Measurements from ENCODE around the gene TBC1D24.

Gene TBC1D24

GRCh38 chr16:2531371-2531695 lies 56.4 kb downstream of the TBC1D24 start, which contains the start of gene CEMP1:
Gene CEMP1 (minus strand): TSS chr16:2531408. CDS start chr16:2531073, 335 bp downstream.
- Histone ChIP-seq H2BK15ac (ENCODE audit: low read length) (peak within 1 kb of the TSS; percentile 85), H3K27me3 (ENCODE audit: control insufficient read depth in 3 of 3, insufficient read depth in 3 of 3, low read depth in 1 of 3, low read length in 3 of 3) (peaks cover 0 to 2% (median 0%) of the 10 kb centered on the region in 3 experiments), H2BK5ac (ENCODE audit: low read length) (peak within 1 kb of the TSS; percentile 95), H3K4me1 (ENCODE audit: control insufficient read depth in 2 of 2, insufficient read depth in 1 of 2, low read depth in 1 of 2, low read length in 2 of 2) (peaks cover 6 to 18% of the 10 kb centered on the region in 2 donors), H3K14ac (ENCODE audit: low read length) (peak within 1 kb of the TSS; percentile 97), H3K27ac (replicated peaks; ENCODE audit: low read length) (peak within 1 kb of the TSS; percentile 49), H2AFZ (ENCODE audit: low read length) (peak within 1 kb of the TSS; percentile 84), H4K8ac (ENCODE audit: low read depth, low read length) (peak within 1 kb of the TSS; percentile 23), H3K4me3 (ENCODE audit: low read length in 2 of 2) (peak within 1 kb of the TSS; percentile 53 to 85), H3K9me3 (replicated peaks in 1 of 2; ENCODE audit: control insufficient read depth in 2 of 2, insufficient read depth in 1 of 2, low read depth in 1 of 2, low read length in 2 of 2) (no peaks in the 10 kb centered on the region), H2BK120ac (ENCODE audit: low read depth, low read length) (no peak within 1 kb of the TSS), H4K91ac (ENCODE audit: low read depth, low read length, poor library complexity) (no peak within 1 kb of the TSS), H2BK12ac (ENCODE audit: low read length) (peak within 1 kb of the TSS; percentile 84), H3K36me3 (replicated peaks in 1 of 2; ENCODE audit: control insufficient read depth in 2 of 2, insufficient read depth in 2 of 2, low read length in 2 of 2) (peaks cover 12 to 25% of the 10 kb centered on the region in 2 donors), H3K23ac (ENCODE audit: low read depth, low read length, poor library complexity) (peak within 1 kb of the TSS; percentile 99), H3K9ac (ENCODE audit: low read depth, low read length, poor library complexity) (peak within 1 kb of the TSS; percentile 92), H3K18ac (ENCODE audit: low read length) (peak within 1 kb of the TSS; percentile 95), H3K4me2 (ENCODE audit: insufficient read depth, low read length, poor library complexity, severe bottlenecking) (peak within 1 kb of the TSS; percentile 96), H3K4ac (ENCODE audit: low read length) (peak within 1 kb of the TSS; percentile 84), H2AK5ac (ENCODE audit: low read depth, low read length) (peak within 1 kb of the TSS; percentile 92), H3K79me1 (ENCODE audit: low read depth, low read length) (peaks cover 7% of the 10 kb centered on the region)
- no peak for DNase-seq (ENCODE audit: low spot score)
- no CpG with 5 or more reads among the region's 11 CpGs for WGBS, 2 donors (ENCODE audit: extremely low coverage in 2 of 2, insufficient read length in 2 of 2, insufficient replicate concordance in 1 of 2)

- Histone ChIP-seq H3K79me1 (ENCODE audit: low read depth, low read length) (peaks cover 7% of the 10 kb centered on the region), H3K9ac (ENCODE audit: low read depth, low read length, poor library complexity) (peak overlapping the region; percentile 92), H3K36me3 (replicated peaks in 1 of 2; ENCODE audit: control insufficient read depth in 2 of 2, insufficient read depth in 2 of 2, low read length in 2 of 2) (peaks cover 12 to 23% of the 10 kb centered on the region in 2 donors), H2BK15ac (ENCODE audit: low read length) (peak overlapping the region; percentile 85), H3K18ac (ENCODE audit: low read length) (peak overlapping the region; percentile 95), H3K27me3 (ENCODE audit: control insufficient read depth in 3 of 3, insufficient read depth in 3 of 3, low read depth in 1 of 3, low read length in 3 of 3) (peaks cover 0 to 2% (median 0%) of the 10 kb centered on the region in 3 experiments), H2AK5ac (ENCODE audit: low read depth, low read length) (peak overlapping the region; percentile 92), H3K4me2 (ENCODE audit: insufficient read depth, low read length, poor library complexity, severe bottlenecking) (peak overlapping the region; percentile 96), H3K23ac (ENCODE audit: low read depth, low read length, poor library complexity) (peak overlapping the region; percentile 99), H2BK12ac (ENCODE audit: low read length) (peak overlapping the region; percentile 84), H3K27ac (replicated peaks; ENCODE audit: low read length) (peak overlapping the region; percentile 49), H4K91ac (ENCODE audit: low read depth, low read length, poor library complexity) (no peak overlapping the region), H3K9me3 (replicated peaks in 1 of 2; ENCODE audit: control insufficient read depth in 2 of 2, insufficient read depth in 1 of 2, low read depth in 1 of 2, low read length in 2 of 2) (no peaks in the 10 kb centered on the region), H2BK120ac (ENCODE audit: low read depth, low read length) (no peak overlapping the region), H3K14ac (ENCODE audit: low read length) (peak overlapping the region; percentile 97), H2AFZ (ENCODE audit: low read length) (peak overlapping the region; percentile 84), H4K8ac (ENCODE audit: low read depth, low read length) (no peak overlapping the region), H3K4ac (ENCODE audit: low read length) (peak overlapping the region; percentile 84), H3K4me1 (ENCODE audit: control insufficient read depth in 2 of 2, insufficient read depth in 1 of 2, low read depth in 1 of 2, low read length in 2 of 2) (peaks cover 6 to 20% of the 10 kb centered on the region in 2 donors), H2BK5ac (ENCODE audit: low read length) (peak overlapping the region; percentile 95), H3K4me3 (ENCODE audit: low read length in 2 of 2) (peak overlapping the region; percentile 53 to 85)
- DNase-seq (ENCODE audit: low spot score), result peak; percentile 95
- WGBS, 2 donors (ENCODE audit: extremely low coverage in 2 of 2, insufficient read length in 2 of 2, insufficient replicate concordance in 1 of 2), result no CpG with 5 or more reads among the region's 84 CpGs
Observed at GRCh38 chr16:2531696-2532493, 57.0 kb downstream of the TBC1D24 start.

GRCh38 chr16:2532494-2533141 lies 57.7 kb downstream of the TBC1D24 start:
- peaks cover 12 to 17% of the 10 kb centered on the region in 2 donors for H3K36me3 ChIP-seq (replicated peaks in 1 of 2; ENCODE audit: control insufficient read depth in 2 of 2, insufficient read depth in 2 of 2, low read length in 2 of 2)
- H3K4me1 ChIP-seq (ENCODE audit: control insufficient read depth in 2 of 2, insufficient read depth in 1 of 2, low read depth in 1 of 2, low read length in 2 of 2), result peaks cover 6 to 20% of the 10 kb centered on the region in 2 donors
- no peak overlapping the region for H4K8ac ChIP-seq (ENCODE audit: low read depth, low read length)
- peaks cover 7% of the 10 kb centered on the region for H3K79me1 ChIP-seq (ENCODE audit: low read depth, low read length)
- H3K14ac ChIP-seq (ENCODE audit: low read length), result peak overlapping the region; percentile 82
- H3K4ac ChIP-seq (ENCODE audit: low read length), result no peak overlapping the region
- H3K23ac ChIP-seq (ENCODE audit: low read depth, low read length, poor library complexity), result peak overlapping the region; percentile 99
- peak overlapping the region; percentile 81 for H3K9ac ChIP-seq (ENCODE audit: low read depth, low read length, poor library complexity)
- no peak overlapping the region for H2BK120ac ChIP-seq (ENCODE audit: low read depth, low read length)
- no peak overlapping the region for H4K91ac ChIP-seq (ENCODE audit: low read depth, low read length, poor library complexity)
- peak overlapping the region; percentile 11 for H2BK15ac ChIP-seq (ENCODE audit: low read length)
- no peak for DNase-seq (ENCODE audit: low spot score)
- H2BK12ac ChIP-seq (ENCODE audit: low read length), result peak overlapping the region; percentile 84
- peak overlapping the region; percentile 2 for H2BK5ac ChIP-seq (ENCODE audit: low read length)
- H3K4me3 ChIP-seq (ENCODE audit: low read length in 2 of 2), result peak overlapping the region; percentile 53 to 85
- peaks cover 0 to 2% (median 0%) of the 10 kb centered on the region in 3 experiments for H3K27me3 ChIP-seq (ENCODE audit: control insufficient read depth in 3 of 3, insufficient read depth in 3 of 3, low read depth in 1 of 3, low read length in 3 of 3)
- H3K9me3 ChIP-seq (replicated peaks in 1 of 2; ENCODE audit: control insufficient read depth in 2 of 2, insufficient read depth in 1 of 2, low read depth in 1 of 2, low read length in 2 of 2), result no peaks in the 10 kb centered on the region
- H2AFZ ChIP-seq (ENCODE audit: low read length), result peak overlapping the region; percentile 84
- H3K18ac ChIP-seq (ENCODE audit: low read length), result peak overlapping the region; percentile 95
- peak overlapping the region; percentile 96 for H3K4me2 ChIP-seq (ENCODE audit: insufficient read depth, low read length, poor library complexity, severe bottlenecking)
- H2AK5ac ChIP-seq (ENCODE audit: low read depth, low read length), result peak overlapping the region; percentile 75
- no peak overlapping the region for H3K27ac ChIP-seq (replicated peaks; ENCODE audit: low read length)
- WGBS, 2 donors (ENCODE audit: extremely low coverage in 2 of 2, insufficient read length in 2 of 2, insufficient replicate concordance in 1 of 2), result no CpG with 5 or more reads among the region's 37 CpGs
